Immature natural killer cell (primary cell): ENCODE results near the gene PADI3. TPM values are rescaled to one million over a fixed set of nuclear protein-coding genes. Genes with fewer than 3 reads are reported as not detected.

Experiments
- DNase-seq, 3 donors: peaks; one replicate each; pipeline ENCODE4 v3.0.0; 2022; ENCODE audit warnings: mixed read lengths in 1 of 3
- H3K27ac Mint-ChIP-seq, 6 donors: one replicate each; pipeline ENCODE4 v1.8.0; 2020; ENCODE audit warnings: mixed read lengths in 6 of 6, mild to moderate bottlenecking in 5 of 6, inconsistent platforms in 4 of 6, moderate library complexity in 3 of 6
- H3K27me3 Mint-ChIP-seq, 3 donors: one replicate each; pipeline ENCODE4 v1.8.0; 2020 to 2021; ENCODE audit warnings: low read depth in 3 of 3, mild to moderate bottlenecking in 3 of 3, mixed read lengths in 3 of 3, moderate library complexity in 3 of 3, inconsistent platforms in 1 of 3
- H3K36me3 Mint-ChIP-seq, 3 donors: one replicate each; pipeline ENCODE4 v1.8.0; 2020; ENCODE audit warnings: mixed read lengths in 3 of 3, inconsistent platforms in 2 of 3, mild to moderate bottlenecking in 2 of 3
- H3K4me1 Mint-ChIP-seq, 2 donors: one replicate each; pipeline ENCODE4 v1.8.0; 2020; ENCODE audit warnings: inconsistent platforms in 2 of 2, mild to moderate bottlenecking in 2 of 2, mixed read lengths in 2 of 2, moderate library complexity in 1 of 2
- H3K4me3 Mint-ChIP-seq, 5 donors: one replicate each; pipeline ENCODE4 v1.8.0; 2020; ENCODE audit warnings: mild to moderate bottlenecking in 5 of 5, mixed read lengths in 5 of 5, inconsistent platforms in 3 of 5, moderate library complexity in 3 of 5
- H3K9me3 Mint-ChIP-seq, 6 donors: one replicate each; pipeline ENCODE4 v1.8.0; 2020; ENCODE audit warnings: mild to moderate bottlenecking in 6 of 6, mixed read lengths in 6 of 6, inconsistent platforms in 4 of 6, moderate library complexity in 3 of 6
- polyA plus RNA-seq, 3 donors: library from polyadenylated mRNA; unstranded; fragments of 300-500 nt; fragmentation: Illumina TruSeq; gene quantifications; one replicate each; pipeline ENCODE4 v1.2.3, GENCODE V29; 2021

The PADI3 gene
- polyA plus RNA-seq: not detected

DNA sequence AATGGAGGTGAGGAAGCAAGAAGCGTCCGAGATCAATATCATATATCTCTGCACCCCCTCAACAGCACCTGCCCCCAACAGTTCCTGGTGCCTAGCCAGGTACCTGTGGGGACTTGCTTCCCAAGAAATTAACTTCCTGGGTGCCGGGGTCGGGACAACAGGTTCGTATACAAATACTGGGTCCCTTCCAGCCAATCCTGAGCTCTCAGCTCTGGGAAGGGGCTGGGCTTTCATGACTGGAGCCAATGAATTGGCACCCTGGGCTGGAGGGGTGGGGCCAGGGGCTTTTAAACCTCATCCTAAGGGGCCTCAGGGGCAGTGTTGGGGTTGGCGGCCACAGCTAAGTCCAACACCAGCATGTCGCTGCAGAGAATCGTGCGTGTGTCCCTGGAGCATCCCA, at the start of gene PADI3:
PADI3 (plus strand) TSS at position 318 of the 400 bp plus-strand sequence; CDS start at position 358, 40 bp downstream.
- peaks cover 0 to 4% (median 0%) of the 10 kb centered on the region in 3 donors for H3K27me3 Mint-ChIP-seq
- H3K9me3 Mint-ChIP-seq: no peaks in the 10 kb centered on the region
- no peak within 1 kb of the TSS for H3K27ac Mint-ChIP-seq
- H3K4me3 Mint-ChIP-seq: no peak within 1 kb of the TSS
- no peaks in the 10 kb centered on the region for H3K36me3 Mint-ChIP-seq
- DNase-seq: no peak
- no peaks in the 10 kb centered on the region for H3K4me1 Mint-ChIP-seq

GRCh38 chr1:17199267-17200044, 49.4 kb upstream of the PADI3 start:
- Mint-ChIP-seq H3K36me3 (no peaks in the 10 kb centered on the region), H3K4me3 (no peak overlapping the region), H3K27ac (no peak overlapping the region), H3K27me3 (peaks cover 1 to 12% (median 6%) of the 10 kb centered on the region in 3 donors), H3K9me3 (no peaks in the 10 kb centered on the region), H3K4me1 (peaks cover 12 to 14% of the 10 kb centered on the region in 2 donors)
- DNase-seq: no peak

DNA sequence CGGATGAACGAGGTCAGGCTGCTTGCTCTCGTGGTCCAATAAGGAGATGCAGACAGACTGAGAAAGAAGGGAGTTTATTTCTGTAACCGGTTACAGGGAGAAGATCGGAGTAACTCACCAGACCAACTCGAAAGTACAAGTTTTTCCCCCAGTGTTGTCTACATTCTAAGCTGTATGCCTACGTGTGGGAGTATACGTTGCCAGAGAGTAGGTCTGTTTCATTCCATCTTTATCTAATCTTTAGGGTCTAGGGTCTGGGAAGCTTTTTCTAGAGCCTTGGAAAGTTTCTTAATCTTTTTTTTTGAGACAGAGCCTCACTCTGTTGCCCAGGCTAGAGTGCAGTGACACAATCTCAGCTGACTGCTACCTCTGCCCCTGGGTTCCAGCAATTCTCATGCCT, 48.7 kb upstream of the PADI3 start:
- Mint-ChIP-seq H3K27ac (no peak overlapping the region), H3K9me3 (no peaks in the 10 kb centered on the region), H3K36me3 (no peaks in the 10 kb centered on the region), H3K4me3 (no peak overlapping the region), H3K27me3 (peaks cover 4 to 13% (median 8%) of the 10 kb centered on the region in 3 donors), H3K4me1 (peaks cover 12 to 14% of the 10 kb centered on the region in 2 donors)
- DNase-seq: no peak

DNA sequence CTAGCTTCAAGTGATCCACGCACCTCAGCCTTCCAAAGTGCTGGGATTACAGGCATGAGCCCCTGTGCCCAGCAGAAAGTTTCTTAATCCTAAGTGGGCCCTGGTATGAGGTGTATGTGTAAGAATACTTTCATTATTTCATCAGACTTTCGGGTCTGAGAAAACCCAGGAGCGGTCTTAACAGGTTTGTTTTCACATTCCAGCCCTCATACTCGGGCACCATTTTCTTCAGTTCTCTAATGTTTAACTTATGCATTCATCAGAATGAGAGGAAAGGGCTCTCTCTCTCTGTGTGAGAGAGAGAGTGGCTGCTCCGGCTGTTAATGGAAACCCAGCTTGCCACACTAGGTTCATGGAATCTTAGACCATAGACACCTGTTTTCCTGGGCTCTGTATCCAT, 48.1 kb upstream of the PADI3 start:
- Mint-ChIP-seq H3K4me1 (peaks cover 12 to 16% of the 10 kb centered on the region in 2 donors), H3K9me3 (no peaks in the 10 kb centered on the region), H3K4me3 (no peak overlapping the region), H3K36me3 (no peaks in the 10 kb centered on the region), H3K27ac (no peak overlapping the region), H3K27me3 (peaks cover 4 to 13% (median 8%) of the 10 kb centered on the region in 3 donors)
- DNase-seq: no peak

GRCh38 chr1:17201201-17202021, 47.5 kb upstream of the PADI3 start:
- H3K9me3 Mint-ChIP-seq: no peaks in the 10 kb centered on the region
- H3K27ac Mint-ChIP-seq: peak overlapping the region in 1 of 6 donors; percentile 47
- H3K4me3 Mint-ChIP-seq: peak overlapping the region in 2 of 5 donors; percentile 10 to 36
- H3K27me3 Mint-ChIP-seq: peaks cover 4 to 13% (median 8%) of the 10 kb centered on the region in 3 donors
- peaks cover 12 to 16% of the 10 kb centered on the region in 2 donors for H3K4me1 Mint-ChIP-seq
- peak; percentile 37 to 43 (median 37) for DNase-seq
- no peaks in the 10 kb centered on the region for H3K36me3 Mint-ChIP-seq

GRCh38 chr1:17204546-17205440, 44.1 kb upstream of the PADI3 start, which contains the start of gene PADI1:
TSS of gene PADI1 (plus strand) at chr1:17205128. CDS start at chr1:17205218, 90 bp downstream.
- no peaks in the 10 kb centered on the region for H3K36me3 Mint-ChIP-seq
- H3K4me1 Mint-ChIP-seq: peaks cover 23 to 31% of the 10 kb centered on the region in 2 donors
- peak within 1 kb of the TSS in 1 of 6 donors; percentile 36 for H3K27ac Mint-ChIP-seq
- H3K27me3 Mint-ChIP-seq: peaks cover 4 to 13% (median 10%) of the 10 kb centered on the region in 3 donors
- no peaks in the 10 kb centered on the region for H3K9me3 Mint-ChIP-seq
- no peak within 1 kb of the TSS for H3K4me3 Mint-ChIP-seq
- DNase-seq: no peak

DNA sequence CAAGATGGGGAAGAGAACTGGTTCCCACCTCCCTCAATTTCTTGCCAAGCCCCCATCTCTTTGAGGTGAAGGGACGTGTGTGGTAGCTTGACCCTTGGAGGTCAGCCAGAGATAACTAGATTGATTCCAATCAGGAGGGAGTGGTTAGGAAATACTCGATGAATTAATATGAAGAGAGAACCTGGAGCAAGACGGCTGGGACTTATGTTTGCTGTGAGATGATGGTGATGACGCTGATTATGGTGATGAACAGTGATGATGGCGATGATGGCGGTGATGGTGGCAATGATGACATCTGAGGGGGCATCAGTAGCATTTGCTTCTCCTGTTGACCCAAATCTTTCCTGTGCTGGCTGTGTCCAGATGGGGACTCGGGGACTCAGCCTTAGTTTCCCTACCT, 43.2 kb upstream of the PADI3 start:
- H3K9me3 Mint-ChIP-seq: no peaks in the 10 kb centered on the region
- peak overlapping the region in 1 of 6 donors; percentile 36 for H3K27ac Mint-ChIP-seq
- DNase-seq: no peak
- peaks cover 23 to 31% of the 10 kb centered on the region in 2 donors for H3K4me1 Mint-ChIP-seq
- H3K36me3 Mint-ChIP-seq: no peaks in the 10 kb centered on the region
- peaks cover 4 to 10% (median 9%) of the 10 kb centered on the region in 3 donors for H3K27me3 Mint-ChIP-seq
- H3K4me3 Mint-ChIP-seq: no peak overlapping the region

GRCh38 chr1:17206196-17206595, 42.7 kb upstream of the PADI3 start:
- no peak overlapping the region for H3K4me3 Mint-ChIP-seq
- H3K9me3 Mint-ChIP-seq: no peaks in the 10 kb centered on the region
- no peaks in the 10 kb centered on the region for H3K36me3 Mint-ChIP-seq
- peaks cover 19 to 29% of the 10 kb centered on the region in 2 donors for H3K4me1 Mint-ChIP-seq
- no peak for DNase-seq
- H3K27me3 Mint-ChIP-seq: peaks cover 6 to 10% (median 9%) of the 10 kb centered on the region in 3 donors
- no peak overlapping the region for H3K27ac Mint-ChIP-seq

GRCh38 chr1:17207046-17207445, 41.9 kb upstream of the PADI3 start:
- H3K36me3 Mint-ChIP-seq: no peaks in the 10 kb centered on the region
- H3K4me3 Mint-ChIP-seq: no peak overlapping the region
- H3K4me1 Mint-ChIP-seq: peaks cover 12 to 28% of the 10 kb centered on the region in 2 donors
- peaks cover 3 to 10% (median 6%) of the 10 kb centered on the region in 3 donors for H3K27me3 Mint-ChIP-seq
- no peak for DNase-seq
- H3K27ac Mint-ChIP-seq: no peak overlapping the region
- no peaks in the 10 kb centered on the region for H3K9me3 Mint-ChIP-seq

DNA sequence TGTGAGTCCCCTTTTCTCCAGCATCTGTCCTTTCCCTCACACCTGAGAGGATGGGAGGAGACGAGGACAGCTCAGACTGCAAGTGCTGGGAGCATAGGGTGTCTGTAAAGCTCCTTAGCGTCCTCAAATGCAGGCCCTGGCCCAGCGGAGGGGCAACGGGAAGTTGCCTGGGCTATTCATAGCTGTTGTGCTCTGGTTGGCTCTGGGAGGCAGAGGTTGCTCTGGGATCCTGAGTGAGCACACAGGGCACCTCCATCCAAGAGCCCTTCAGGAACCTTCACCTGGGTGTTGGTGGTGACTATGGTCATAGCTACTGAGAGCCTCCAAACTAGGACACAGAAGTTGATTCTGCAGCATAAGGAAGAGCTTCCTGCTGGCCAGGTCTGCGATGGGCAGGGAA, 41.4 kb upstream of the PADI3 start:
- Mint-ChIP-seq H3K4me1 (peaks cover 17 to 33% of the 10 kb centered on the region in 2 donors), H3K27ac (peak overlapping the region in 1 of 6 donors; percentile 35), H3K27me3 (peaks cover 4 to 10% (median 6%) of the 10 kb centered on the region in 3 donors), H3K9me3 (no peaks in the 10 kb centered on the region), H3K4me3 (peak overlapping the region in 1 of 5 donors; percentile 27), H3K36me3 (no peaks in the 10 kb centered on the region)
- DNase-seq: no peak

GRCh38 chr1:17207966-17208418, 40.9 kb upstream of the PADI3 start:
- Mint-ChIP-seq H3K4me1 (peaks cover 22 to 36% of the 10 kb centered on the region in 2 donors), H3K36me3 (no peaks in the 10 kb centered on the region), H3K4me3 (peak overlapping the region in 2 of 5 donors; percentile 8 to 27), H3K27ac (peak overlapping the region in 2 of 6 donors; percentile 35 to 42), H3K27me3 (peaks cover 6 to 14% (median 7%) of the 10 kb centered on the region in 3 donors), H3K9me3 (no peaks in the 10 kb centered on the region)
- peak; percentile 4 to 7 (median 7) for DNase-seq

DNA sequence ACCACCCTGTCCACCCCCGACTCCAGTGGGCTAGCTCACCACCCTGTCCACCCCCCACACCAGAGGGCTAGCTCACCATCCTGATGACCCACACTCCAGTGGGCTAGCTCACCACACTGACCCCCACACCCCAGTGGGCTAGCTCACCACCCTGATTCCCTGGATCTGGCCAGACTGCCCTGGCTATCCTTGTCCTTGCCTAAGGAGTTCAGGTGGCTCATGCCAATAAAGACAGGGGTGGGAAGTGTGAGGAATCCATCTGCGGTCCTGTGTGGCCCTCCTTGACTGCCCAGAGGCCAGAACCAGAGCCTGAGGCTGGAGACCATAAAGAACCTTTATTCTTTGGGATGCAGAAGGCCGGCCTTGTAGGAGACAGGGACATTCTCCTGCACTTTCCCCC, 40.4 kb upstream of the PADI3 start:
- Mint-ChIP-seq H3K27me3 (peaks cover 7 to 12% (median 10%) of the 10 kb centered on the region in 3 donors), H3K27ac (no peak overlapping the region), H3K4me1 (peaks cover 27 to 37% of the 10 kb centered on the region in 2 donors), H3K9me3 (no peaks in the 10 kb centered on the region), H3K4me3 (no peak overlapping the region), H3K36me3 (no peaks in the 10 kb centered on the region)
- DNase-seq: no peak

GRCh38 chr1:17209430-17209829, 39.5 kb upstream of the PADI3 start:
- DNase-seq: no peak
- Mint-ChIP-seq H3K27me3 (peaks cover 7 to 18% (median 13%) of the 10 kb centered on the region in 3 donors), H3K9me3 (no peaks in the 10 kb centered on the region), H3K27ac (no peak overlapping the region), H3K4me3 (no peak overlapping the region), H3K36me3 (no peaks in the 10 kb centered on the region), H3K4me1 (peaks cover 33 to 45% of the 10 kb centered on the region in 2 donors)
